Left forelimb (tissue), 1 donor: ENCODE measurements around the gene SUFU.
"Not testable (repeated sequence)": the region's sequence is repeated elsewhere in the genome, so short reads cannot be mapped to it uniquely, and the experiment has no call there.

Experiments used
- DNase-seq: peaks from one replicate; pipeline ENCODE4 v3.0.0-alpha.2; 2018; ENCODE audit warnings: low spot score

The SUFU gene

GRCh38 chr10:102503264-102504178 lies at the start of gene SUFU:
Gene SUFU (plus strand): TSS chr10:102503972. CDS start chr10:102504153, 181 bp downstream.
- peak; percentile 97 for DNase-seq

GRCh38 chr10:102454662-102455487 lies 48.9 kb upstream of the SUFU start:
- not testable (repeated sequence) for DNase-seq

- DNase-seq = no peak
Measured at GRCh38 chr10:102455893-102456471, 47.8 kb upstream of the SUFU start.

GRCh38 chr10:102457591-102458150 lies 46.1 kb upstream of the SUFU start:
- DNase-seq = no peak

- no peak for DNase-seq
Measured at GRCh38 chr10:102458656-102459055, 45.1 kb upstream of the SUFU start.

GRCh38 chr10:102460836-102461186 lies 43.0 kb upstream of the SUFU start:
- DNase-seq = no peak

GRCh38 chr10:102461187-102462054 lies 42.4 kb upstream of the SUFU start:
- peak; percentile 82 for DNase-seq

- no peak for DNase-seq
Measured at GRCh38 chr10:102462512-102463054, 41.2 kb upstream of the SUFU start.

GRCh38 chr10:102463983-102464382 lies 39.8 kb upstream of the SUFU start:
- DNase-seq = no peak

GRCh38 chr10:102465466-102465865 lies 38.3 kb upstream of the SUFU start:
- no peak for DNase-seq

GRCh38 chr10:102467318-102467717 lies 36.5 kb upstream of the SUFU start:
- DNase-seq = no peak

GRCh38 chr10:102467971-102468438 lies 35.8 kb upstream of the SUFU start:
- no peak for DNase-seq

- no peak for DNase-seq
Measured at GRCh38 chr10:102468683-102469082, 35.1 kb upstream of the SUFU start.

GRCh38 chr10:102470579-102471546 lies 32.9 kb upstream of the SUFU start:
- no peak for DNase-seq

GRCh38 chr10:102473445-102474331 lies 30.1 kb upstream of the SUFU start:
- DNase-seq = no peak

- DNase-seq = no peak
Measured at GRCh38 chr10:102475451-102476040, 28.2 kb upstream of the SUFU start.

- no peak for DNase-seq
Measured at GRCh38 chr10:102476466-102477141, 27.2 kb upstream of the SUFU start.

GRCh38 chr10:102479651-102480050 lies 24.1 kb upstream of the SUFU start:
- no peak for DNase-seq
